ENCODE data around the gene COL19A1.

The COL19A1 gene

GRCh38 chr6:70142034-70142433, 275.7 kb downstream of the COL19A1 start:
- no peak overlapping the region for H3K4me3 ChIP-seq (ENCODE audit: low read length)
- H3K9me2 ChIP-seq (replicated peaks; ENCODE audit: insufficient read depth, low read length), result no peaks in the 10 kb centered on the region
- H3F3A ChIP-seq (ENCODE audit: insufficient read depth, low read length), result no peaks in the 10 kb centered on the region
- no peak overlapping the region for H3K27ac ChIP-seq (ENCODE audit: low read length)
- TF ChIP-seq EZH2 (optimal IDR thresholded peaks at IDR 0.05; ENCODE audit: low read depth, low read length) (no peak), EZH2phosphoT487 (IDR thresholded peaks at IDR 0.05; ENCODE audit: low read length) (no peak), CTCF (IDR thresholded peaks at IDR 0.05; ENCODE audit: low read length) (no peak)
- no peaks in the 10 kb centered on the region for H3K79me2 ChIP-seq (ENCODE audit: low read length)
- no peaks in the 10 kb centered on the region for H3K36me3 ChIP-seq (replicated peaks; ENCODE audit: insufficient read depth, low read length)
- no peak overlapping the region for H3K4me2 ChIP-seq (ENCODE audit: low read depth, low read length)
- no peak overlapping the region for H3K9ac ChIP-seq (ENCODE audit: low read length)
- H3K4me1 ChIP-seq (ENCODE audit: low read length), result no peaks in the 10 kb centered on the region
- H2AFZ ChIP-seq (ENCODE audit: low read length), result no peak overlapping the region
- no peak for DNase-seq
- no peaks in the 10 kb centered on the region for H3K9me3 ChIP-seq (replicated peaks; ENCODE audit: insufficient read depth, low read length)
- no peaks in the 10 kb centered on the region for H4K20me1 ChIP-seq (ENCODE audit: insufficient read depth, low read length)
- H3K27me3 ChIP-seq (replicated peaks; ENCODE audit: insufficient read depth, low read length), result no peaks in the 10 kb centered on the region

- no peaks in the 10 kb centered on the region for H3K27me3 ChIP-seq (replicated peaks; ENCODE audit: insufficient read depth, low read length)
- H3K9me2 ChIP-seq (replicated peaks; ENCODE audit: insufficient read depth, low read length), result no peaks in the 10 kb centered on the region
- no peak overlapping the region for H3K9ac ChIP-seq (ENCODE audit: low read length)
- H2AFZ ChIP-seq (ENCODE audit: low read length), result no peak overlapping the region
- no peaks in the 10 kb centered on the region for H3K36me3 ChIP-seq (replicated peaks; ENCODE audit: insufficient read depth, low read length)
- no peak for TF ChIP-seq EZH2phosphoT487 (IDR thresholded peaks at IDR 0.05; ENCODE audit: low read length)
- no peak for TF ChIP-seq CTCF (IDR thresholded peaks at IDR 0.05; ENCODE audit: low read length)
- TF ChIP-seq EZH2 (optimal IDR thresholded peaks at IDR 0.05; ENCODE audit: low read depth, low read length), result no peak
- H4K20me1 ChIP-seq (ENCODE audit: insufficient read depth, low read length), result no peaks in the 10 kb centered on the region
- H3K79me2 ChIP-seq (ENCODE audit: low read length), result no peaks in the 10 kb centered on the region
- H3F3A ChIP-seq (ENCODE audit: insufficient read depth, low read length), result no peaks in the 10 kb centered on the region
- H3K4me2 ChIP-seq (ENCODE audit: low read depth, low read length), result no peak overlapping the region
- no peak overlapping the region for H3K4me3 ChIP-seq (ENCODE audit: low read length)
- H3K9me3 ChIP-seq (replicated peaks; ENCODE audit: insufficient read depth, low read length), result no peaks in the 10 kb centered on the region
- no peak for DNase-seq
- H3K4me1 ChIP-seq (ENCODE audit: low read length), result no peaks in the 10 kb centered on the region
- H3K27ac ChIP-seq (ENCODE audit: low read length), result no peak overlapping the region
Measured at GRCh38 chr6:70145178-70145577, 278.8 kb downstream of the COL19A1 start.

DNA sequence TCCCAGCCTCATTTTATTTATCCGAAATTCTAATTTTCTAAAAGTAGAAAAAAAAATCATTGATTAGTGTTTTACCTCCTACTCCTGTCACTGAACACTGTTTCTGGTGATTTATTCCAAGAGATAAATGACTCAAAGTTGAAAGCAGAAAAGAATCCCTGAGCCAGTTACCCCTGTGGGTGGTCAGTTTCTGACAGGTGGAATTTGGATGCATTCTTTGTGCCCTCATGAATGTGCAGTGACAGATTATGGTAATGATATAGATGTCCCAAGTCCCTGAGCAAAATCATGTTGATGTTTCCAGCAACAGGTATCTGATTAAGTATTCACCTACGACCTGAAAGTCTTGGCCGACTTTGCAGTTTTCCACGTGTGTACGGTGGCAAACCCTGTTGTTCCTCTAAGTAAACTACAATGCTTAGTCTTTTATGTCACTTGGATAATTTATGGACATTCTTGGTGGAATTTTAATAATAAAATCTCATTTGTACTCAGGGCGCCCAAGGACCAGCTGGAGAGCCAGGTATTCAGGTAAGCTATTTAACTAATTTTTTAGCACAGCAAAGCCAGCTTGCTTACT, 282.9 kb downstream of the COL19A1 start:
- DNase-seq, result no peak
- Histone ChIP-seq H3K27ac (ENCODE audit: low read length) (no peak overlapping the region), H3K79me2 (ENCODE audit: low read length) (no peaks in the 10 kb centered on the region), H3K9ac (ENCODE audit: low read length) (no peak overlapping the region), H3K9me2 (replicated peaks; ENCODE audit: insufficient read depth, low read length) (no peaks in the 10 kb centered on the region), H3K4me2 (ENCODE audit: low read depth, low read length) (no peak overlapping the region), H3K27me3 (replicated peaks; ENCODE audit: insufficient read depth, low read length) (no peaks in the 10 kb centered on the region), H3K9me3 (replicated peaks; ENCODE audit: insufficient read depth, low read length) (no peaks in the 10 kb centered on the region), H4K20me1 (ENCODE audit: insufficient read depth, low read length) (no peaks in the 10 kb centered on the region), H3K4me1 (ENCODE audit: low read length) (no peaks in the 10 kb centered on the region), H3F3A (ENCODE audit: insufficient read depth, low read length) (no peaks in the 10 kb centered on the region), H3K4me3 (ENCODE audit: low read length) (no peak overlapping the region), H2AFZ (ENCODE audit: low read length) (no peak overlapping the region), H3K36me3 (replicated peaks; ENCODE audit: insufficient read depth, low read length) (no peaks in the 10 kb centered on the region)
- TF ChIP-seq CTCF (IDR thresholded peaks at IDR 0.05; ENCODE audit: low read length), result no peak
- no peak for TF ChIP-seq EZH2 (optimal IDR thresholded peaks at IDR 0.05; ENCODE audit: low read depth, low read length)
- no peak for TF ChIP-seq EZH2phosphoT487 (IDR thresholded peaks at IDR 0.05; ENCODE audit: low read length)

Data from MM.1S (cell line).